Jurkat, Clone E6-1 (cell line): ENCODE measurements around the gene OTUB2.
"Not testable (repeated sequence)": the region's sequence is repeated elsewhere in the genome, so short reads cannot be mapped to it uniquely, and the experiment has no call there.

ENCODE experiments used
- DNase-seq: peaks from one replicate; pipeline ENCODE4 v3.0.0-alpha.2; 2011; ENCODE audit warnings: low read depth, low spot score
- H3K4me3 ChIP-seq: 2 replicates; pipeline ENCODE4 v1.5.1; 2011; ENCODE audit warnings: mild to moderate bottlenecking, low read length, control low read depth, moderate library complexity

The OTUB2 gene

GRCh38 chr14:94049625-94050023 is 23.5 kb downstream of the OTUB2 start:
- no peak overlapping the region for H3K4me3 ChIP-seq
- DNase-seq: no peak

GRCh38 chr14:94050231-94050880 is 24.2 kb downstream of the OTUB2 start:
- H3K4me3 ChIP-seq: no peak overlapping the region
- no peak for DNase-seq

GRCh38 chr14:94051115-94051514 is 25.0 kb downstream of the OTUB2 start:
- no peak overlapping the region for H3K4me3 ChIP-seq
- DNase-seq: no peak

GRCh38 chr14:94051779-94052178 is 25.6 kb downstream of the OTUB2 start:
- H3K4me3 ChIP-seq: no peak overlapping the region
- no peak for DNase-seq

GRCh38 chr14:94052199-94052598 is 26.1 kb downstream of the OTUB2 start:
- peak; percentile 36 for DNase-seq
- H3K4me3 ChIP-seq: no peak overlapping the region

- no peak for DNase-seq
- no peak overlapping the region for H3K4me3 ChIP-seq
These were observed 26.5 kb downstream of the OTUB2 start for GRCh38 chr14:94052662-94053061.

GRCh38 chr14:94054401-94054800 is 28.3 kb downstream of the OTUB2 start:
- H3K4me3 ChIP-seq: no peak overlapping the region
- no peak for DNase-seq

GRCh38 chr14:94054936-94055335 is 28.8 kb downstream of the OTUB2 start:
- no peak for DNase-seq

GRCh38 chr14:94056579-94057308 is 30.6 kb downstream of the OTUB2 start:
- no peak overlapping the region for H3K4me3 ChIP-seq
- DNase-seq: no peak

More at GRCh38 chr14:94054936-94055335, 28.8 kb downstream of the OTUB2 start:
- no peak overlapping the region for H3K4me3 ChIP-seq

GRCh38 chr14:94058128-94058673 is 32.1 kb downstream of the OTUB2 start:
- no peak overlapping the region for H3K4me3 ChIP-seq
- no peak for DNase-seq

GRCh38 chr14:94058674-94059138 is 32.6 kb downstream of the OTUB2 start:
- no peak overlapping the region for H3K4me3 ChIP-seq
- DNase-seq: no peak

- DNase-seq: no peak
- no peak overlapping the region for H3K4me3 ChIP-seq
These were observed 33.9 kb downstream of the OTUB2 start for GRCh38 chr14:94059998-94060397.

- no peak for DNase-seq
- no peak overlapping the region for H3K4me3 ChIP-seq
These were observed 36.3 kb downstream of the OTUB2 start for GRCh38 chr14:94062344-94062940.

- no peak overlapping the region for H3K4me3 ChIP-seq
- DNase-seq: no peak
These were observed 40.0 kb downstream of the OTUB2 start for GRCh38 chr14:94066089-94066676.

- not testable (repeated sequence) for DNase-seq, H3K4me3 ChIP-seq
These were observed 45.9 kb downstream of the OTUB2 start for GRCh38 chr14:94072076-94072475.

GRCh38 chr14:94074534-94074933 is 48.4 kb downstream of the OTUB2 start:
- DNase-seq: no peak
- no peak overlapping the region for H3K4me3 ChIP-seq

- no peak overlapping the region for H3K4me3 ChIP-seq
These were observed 48.9 kb downstream of the OTUB2 start for GRCh38 chr14:94075008-94075407.

GRCh38 chr14:94077111-94077821 is 51.1 kb downstream of the OTUB2 start:
- H3K4me3 ChIP-seq: no peak overlapping the region
- DNase-seq: no peak

More at GRCh38 chr14:94075008-94075407, 48.9 kb downstream of the OTUB2 start:
- no peak for DNase-seq

- DNase-seq: no peak
These were observed 51.7 kb downstream of the OTUB2 start for GRCh38 chr14:94077823-94078222.

More at GRCh38 chr14:94077823-94078222, 51.7 kb downstream of the OTUB2 start:
- no peak overlapping the region for H3K4me3 ChIP-seq
